HepG2 (cell line): ENCODE results near the gene TMEM116. TPM values are rescaled to one million over a fixed set of nuclear protein-coding genes. Genes with fewer than 3 reads are reported as not detected.

Source experiments
- ATAC-seq: fragments of 200-7000 bp; cut with Tn5 transposase; 3 replicates; pipeline ENCODE4 v1.9.1; 2020; ENCODE audit warnings: mild to moderate bottlenecking, moderate library complexity
- BruUV-seq: library from RNA; stranded (reverse); fragments of 400-500 nt; replicated peaks from 2 replicates; lab custom pipeline; 2021; lab: Mats Ljungman, UMichigan
- CTCF ChIA-PET: fragments of 300-600 bp; formaldehyde crosslinking; extraction: SDS; loops from one replicate; lab custom pipeline; 2021; ENCODE audit warnings: low total read pairs, inconsistent platforms, low intra/inter-chr PET ratio; lab: Yijun Ruan, JAX
- POLR2A ChIA-PET: fragments of 350-600 bp; sonication (Branson Sonifier 250); formaldehyde crosslinking; loops from one replicate; lab custom pipeline; 2020; ENCODE audit warnings: antibody characterized with exemption, inconsistent platforms; lab: Yijun Ruan, JAX
- DNase-seq: peaks from one replicate; pipeline ENCODE4 v3.0.0-alpha.2; 2015; ENCODE audit warnings: low spot score
- FAIRE-seq: peaks from 3 replicates; lab custom pipeline; 2011; peaks lifted over from hg19 to GRCh38; lab: Jason Lieb, UNC
- H2AFZ ChIP-seq: one replicate; pipeline ENCODE4 v1.6.1; 2011; ENCODE audit warnings: low read length, inconsistent platforms
- H3K27ac ChIP-seq: fragments of 300-600 bp; 3 replicates; pipeline ENCODE4 v1.8.0; 2011; ENCODE audit warnings: mixed run types, mild to moderate bottlenecking, mixed read lengths, low read length, inconsistent platforms; ENCODE audit not compliant: insufficient read depth; ENCODE audit errors: extremely low read length
- H3K27me3 ChIP-seq, 2 experiments: fragments of 200-600 bp in 1 of 2; 2 replicates in 1 of 2; 3 replicates in 1 of 2; pipeline versions ENCODE4 v1.6.0 to v1.8.0; 2011; ENCODE audit warnings: low read length in 2 of 2, mild to moderate bottlenecking in 2 of 2, moderate library complexity in 2 of 2, inconsistent platforms in 1 of 2; ENCODE audit not compliant: insufficient read depth in 2 of 2, control insufficient read depth in 1 of 2
- H3K36me3 ChIP-seq, 2 experiments: fragments of 200-600 bp in 1 of 2; replicated peaks in 1 of 2; 2 replicates in 1 of 2; 3 replicates in 1 of 2; pipeline versions ENCODE4 v1.5.1 to v1.8.0; 2011; ENCODE audit warnings: low read length in 2 of 2, inconsistent platforms in 1 of 2; ENCODE audit not compliant: insufficient read depth in 2 of 2, control insufficient read depth in 1 of 2
- H3K4me1 ChIP-seq: 2 replicates; pipeline ENCODE4 v1.5.1; 2012; ENCODE audit warnings: low read length, inconsistent platforms; ENCODE audit not compliant: insufficient read depth
- H3K4me2 ChIP-seq: 2 replicates; pipeline ENCODE4 v1.6.0; 2011; ENCODE audit warnings: low read depth, low read length, inconsistent platforms
- H3K4me3 ChIP-seq, 3 experiments: fragments of 200-600 bp in 1 of 3; sonication (generic), shearing (Covaris generic) in 1 of 3; replicated peaks in 1 of 3; 2 replicates each; pipeline ENCODE4 v1.5.1; 2011 to 2016; ENCODE audit warnings: low read length in 3 of 3, inconsistent platforms in 2 of 3, low read depth in 2 of 3, mild to moderate bottlenecking in 2 of 3, control low read depth in 1 of 3, mixed read lengths in 1 of 3; ENCODE audit not compliant: insufficient read depth in 1 of 3
- H3K79me2 ChIP-seq: one replicate; pipeline ENCODE4 v1.6.1; 2011; ENCODE audit warnings: low read length, inconsistent platforms; ENCODE audit not compliant: insufficient read depth
- H3K9ac ChIP-seq: 2 replicates; pipeline ENCODE4 v1.6.0; 2011; ENCODE audit warnings: mild to moderate bottlenecking, low read depth, low read length, inconsistent platforms; ENCODE audit not compliant: insufficient read depth
- H3K9me3 ChIP-seq: 2 replicates; pipeline ENCODE4 v1.5.1; 2012; ENCODE audit warnings: mild to moderate bottlenecking, low read length
- H4K20me1 ChIP-seq: 2 replicates; pipeline ENCODE4 v1.6.0; 2011; ENCODE audit warnings: inconsistent platforms, mild to moderate bottlenecking, low read length, moderate library complexity; ENCODE audit not compliant: insufficient read depth
- BORCS8-MEF2B ChIP-seq: sonication (generic); formaldehyde crosslinking; IDR thresholded peaks from 2 replicates; pipeline ENCODE4 v1.8.0; 2022; ENCODE audit warnings: mild to moderate bottlenecking, missing genetic modification reagents
- CEBPB ChIP-seq: IDR thresholded peaks from 2 replicates; pipeline ENCODE4 v1.6.1; 2011; ENCODE audit warnings: low read depth, low read length, improper control_type of control experiment, borderline replicate concordance
- CHD2 ChIP-seq: IDR thresholded peaks from 2 replicates; pipeline ENCODE4 v1.6.1; 2011; ENCODE audit warnings: low read depth, low read length, improper control_type of control experiment
- HCFC1 ChIP-seq: fragments of 150-350 bp; IDR thresholded peaks from 2 replicates; pipeline ENCODE4 v1.6.1; 2014; ENCODE audit warnings: low read depth, low read length
- MAFK ChIP-seq, 2 experiments: IDR thresholded peaks in 1 of 2; conservative IDR thresholded peaks in 1 of 2; 2 replicates each; pipeline ENCODE4 v1.6.1; 2011; ENCODE audit warnings: improper control_type of control experiment in 2 of 2, low read length in 2 of 2
- NFIC ChIP-seq: IDR thresholded peaks from 2 replicates; pipeline ENCODE4 v1.6.1; 2012; ENCODE audit warnings: mild to moderate bottlenecking, low read length, inconsistent platforms
- NR2C2 ChIP-seq: sonication (generic); formaldehyde crosslinking; IDR thresholded peaks from 2 replicates; pipeline ENCODE4 v1.4.0; 2020; ENCODE audit warnings: missing genetic modification reagents, mild to moderate bottlenecking, moderate library complexity, borderline replicate concordance
- SIN3B ChIP-seq: fragments of 150-350 bp; IDR thresholded peaks from 2 replicates; pipeline ENCODE4 v1.6.1; 2014; ENCODE audit warnings: low read length
- SP1 ChIP-seq, 2 experiments: fragments of 450-650 bp in 1 of 2; sonication (generic) in 1 of 2; formaldehyde crosslinking in 1 of 2; IDR thresholded peaks; 2 replicates each; pipeline versions ENCODE4 v1.4.0 to v1.6.1; 2016 to 2020; ENCODE audit warnings: missing genetic modification reagents in 1 of 2
- ZNF367 ChIP-seq: sonication (generic); formaldehyde crosslinking; IDR thresholded peaks from 2 replicates; pipeline ENCODE4 v1.4.0; 2020; ENCODE audit warnings: missing genetic modification reagents, borderline replicate concordance
- ZNF460 ChIP-seq: sonication (generic); formaldehyde crosslinking; IDR thresholded peaks from 2 replicates; pipeline ENCODE4 v1.5.1; 2020; ENCODE audit warnings: missing genetic modification reagents, mild to moderate bottlenecking, borderline replicate concordance
- ZNF468 ChIP-seq: sonication (generic); formaldehyde crosslinking; IDR thresholded peaks from 2 replicates; pipeline ENCODE4 v1.8.0; 2022; ENCODE audit warnings: mild to moderate bottlenecking, moderate library complexity, missing genetic modification reagents
- ZNF557 ChIP-seq: sonication (generic); formaldehyde crosslinking; IDR thresholded peaks from 2 replicates; pipeline ENCODE4 v1.4.0; 2020; ENCODE audit warnings: missing genetic modification reagents
- ZNF558 ChIP-seq: sonication (generic); formaldehyde crosslinking; IDR thresholded peaks from 2 replicates; pipeline ENCODE4 v1.9.0; 2022; ENCODE audit warnings: mild to moderate bottlenecking, missing genetic modification reagents, borderline replicate concordance
- WGBS: methylation state at CpG from one replicate; pipeline ENCODE4 v1.1.6; 2017; ENCODE audit warnings: low lambda C conversion rate; 5-methylcytosine and 5-hydroxymethylcytosine counted together
- in situ Hi-C: cut with HindIII; loops from 2 replicates; pipeline ENCODE4 v1.10.0; 2017; ENCODE audit warnings: low pct_unique_long_range_greater_than_20kb; ENCODE audit not compliant: extremely low pct_ligation_motif_present
- intact Hi-C: fragments of 100-400 bp; cut with micrococcal nuclease; formaldehyde crosslinking; loops from one replicate; pipeline ENCODE4 v1.10.0; 2022; ENCODE audit not compliant: unreplicated experiment
- polyA plus RNA-seq, 8 experiments: library from polyadenylated mRNA; depleted of rRNA in 3 of 8; stranded (reverse) in 7 of 8; unstranded in 1 of 8; fragments of >200 nt; fragmentation: Illumina TruSeq in 4 of 8; extraction: Trizol in 4 of 8; gene quantifications; 2 replicates each; pipeline versions ENCODE4 v1.2.1 to v1.2.3, GENCODE V29; 2011 to 2016; ENCODE audit warnings: low read depth in 4 of 8, missing spikeins in 1 of 8, mixed read lengths in 1 of 8; ENCODE audit not compliant: insufficient read depth in 1 of 8
- total RNA-seq, 5 experiments: library from RNA; depleted of rRNA; stranded (reverse); fragments of >200 nt; fragmentation: Illumina TruSeq; extraction: Trizol; gene quantifications; 2 replicates each; pipeline ENCODE4 v1.2.3, GENCODE V29; 2016; ENCODE audit warnings: low read depth in 1 of 5
- TF ChIP-seq, protein P1 (sequence below): sonication (generic); formaldehyde crosslinking; IDR thresholded peaks from 2 replicates; pipeline ENCODE4 v1.9.0; 2021; ENCODE audit warnings: mild to moderate bottlenecking, missing genetic modification reagents

Gene TMEM116
- total and polyA plus RNA-seq, 2 of the 13 experiments (the other 11 are each of a cell fraction or from before 2014, with no cell fraction given) = 14.0 to 17.8 TPM

DNA sequence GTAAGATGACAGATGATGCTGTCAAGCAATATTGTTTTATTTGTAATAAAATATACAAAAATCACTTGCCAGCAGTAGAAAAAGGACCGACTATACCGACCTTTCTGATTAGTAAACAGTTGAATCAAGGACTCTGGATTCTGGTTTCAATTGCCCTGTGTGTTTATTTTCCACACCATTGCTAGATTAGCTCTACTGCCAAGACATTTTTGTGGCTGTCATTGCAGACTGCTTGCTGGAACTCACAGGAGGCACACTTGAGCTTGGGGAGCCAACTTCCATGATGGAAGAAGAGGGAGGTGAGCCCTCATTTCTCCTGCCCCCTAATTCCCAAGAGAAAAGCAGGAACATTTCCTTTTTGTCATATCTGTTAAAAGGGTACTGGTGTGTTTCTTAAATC is 119.7 kb downstream of the TMEM116 start:
- peaks cover 6% of the 10 kb centered on the region for H3K4me1 ChIP-seq
- intact Hi-C loops (no loop called here), in situ Hi-C loops (no loop called here)
- CTCF ChIA-PET = no interaction called here
- H4K20me1 ChIP-seq = no peaks in the 10 kb centered on the region
- H3K79me2 ChIP-seq = no peaks in the 10 kb centered on the region
- H3K4me3 ChIP-seq = no peak overlapping the region
- WGBS = 95% methylated on average over 2 of the region's 2 CpGs
- no TSS peak for BruUV-seq
- no peaks in the 10 kb centered on the region for H3K27me3 ChIP-seq
- peaks cover 19 to 52% of the 10 kb centered on the region in 2 experiments for H3K36me3 ChIP-seq
- TF ChIP-seq HCFC1 (no peak), ZNF367 (CRISPR knock-in tag) (no peak), BORCS8-MEF2B (CRISPR knock-in tag) (no peak), CEBPB (no peak), CHD2 (no peak), NFIC (no peak), MAFK (conservative IDR thresholded peaks at IDR 0.05 in 1 of 2, IDR thresholded peaks at IDR 0.05 in 1 of 2; ENCODE audit: low read length in 2 of 2) (no peak), ZNF557 (CRISPR knock-in tag) (no peak), ZNF558 (no peak), SP1 (IDR thresholded peaks at IDR 0.05) (no peak), SP1 (CRISPR knock-in tag; IDR thresholded peaks at IDR 0.05) (no peak), NR2C2 (CRISPR knock-in tag) (no peak), SIN3B (no peak), ZNF468 (CRISPR knock-in tag) (no peak), ZNF460 (CRISPR knock-in tag) (no peak)
- TF ChIP-seq, protein P1, sequence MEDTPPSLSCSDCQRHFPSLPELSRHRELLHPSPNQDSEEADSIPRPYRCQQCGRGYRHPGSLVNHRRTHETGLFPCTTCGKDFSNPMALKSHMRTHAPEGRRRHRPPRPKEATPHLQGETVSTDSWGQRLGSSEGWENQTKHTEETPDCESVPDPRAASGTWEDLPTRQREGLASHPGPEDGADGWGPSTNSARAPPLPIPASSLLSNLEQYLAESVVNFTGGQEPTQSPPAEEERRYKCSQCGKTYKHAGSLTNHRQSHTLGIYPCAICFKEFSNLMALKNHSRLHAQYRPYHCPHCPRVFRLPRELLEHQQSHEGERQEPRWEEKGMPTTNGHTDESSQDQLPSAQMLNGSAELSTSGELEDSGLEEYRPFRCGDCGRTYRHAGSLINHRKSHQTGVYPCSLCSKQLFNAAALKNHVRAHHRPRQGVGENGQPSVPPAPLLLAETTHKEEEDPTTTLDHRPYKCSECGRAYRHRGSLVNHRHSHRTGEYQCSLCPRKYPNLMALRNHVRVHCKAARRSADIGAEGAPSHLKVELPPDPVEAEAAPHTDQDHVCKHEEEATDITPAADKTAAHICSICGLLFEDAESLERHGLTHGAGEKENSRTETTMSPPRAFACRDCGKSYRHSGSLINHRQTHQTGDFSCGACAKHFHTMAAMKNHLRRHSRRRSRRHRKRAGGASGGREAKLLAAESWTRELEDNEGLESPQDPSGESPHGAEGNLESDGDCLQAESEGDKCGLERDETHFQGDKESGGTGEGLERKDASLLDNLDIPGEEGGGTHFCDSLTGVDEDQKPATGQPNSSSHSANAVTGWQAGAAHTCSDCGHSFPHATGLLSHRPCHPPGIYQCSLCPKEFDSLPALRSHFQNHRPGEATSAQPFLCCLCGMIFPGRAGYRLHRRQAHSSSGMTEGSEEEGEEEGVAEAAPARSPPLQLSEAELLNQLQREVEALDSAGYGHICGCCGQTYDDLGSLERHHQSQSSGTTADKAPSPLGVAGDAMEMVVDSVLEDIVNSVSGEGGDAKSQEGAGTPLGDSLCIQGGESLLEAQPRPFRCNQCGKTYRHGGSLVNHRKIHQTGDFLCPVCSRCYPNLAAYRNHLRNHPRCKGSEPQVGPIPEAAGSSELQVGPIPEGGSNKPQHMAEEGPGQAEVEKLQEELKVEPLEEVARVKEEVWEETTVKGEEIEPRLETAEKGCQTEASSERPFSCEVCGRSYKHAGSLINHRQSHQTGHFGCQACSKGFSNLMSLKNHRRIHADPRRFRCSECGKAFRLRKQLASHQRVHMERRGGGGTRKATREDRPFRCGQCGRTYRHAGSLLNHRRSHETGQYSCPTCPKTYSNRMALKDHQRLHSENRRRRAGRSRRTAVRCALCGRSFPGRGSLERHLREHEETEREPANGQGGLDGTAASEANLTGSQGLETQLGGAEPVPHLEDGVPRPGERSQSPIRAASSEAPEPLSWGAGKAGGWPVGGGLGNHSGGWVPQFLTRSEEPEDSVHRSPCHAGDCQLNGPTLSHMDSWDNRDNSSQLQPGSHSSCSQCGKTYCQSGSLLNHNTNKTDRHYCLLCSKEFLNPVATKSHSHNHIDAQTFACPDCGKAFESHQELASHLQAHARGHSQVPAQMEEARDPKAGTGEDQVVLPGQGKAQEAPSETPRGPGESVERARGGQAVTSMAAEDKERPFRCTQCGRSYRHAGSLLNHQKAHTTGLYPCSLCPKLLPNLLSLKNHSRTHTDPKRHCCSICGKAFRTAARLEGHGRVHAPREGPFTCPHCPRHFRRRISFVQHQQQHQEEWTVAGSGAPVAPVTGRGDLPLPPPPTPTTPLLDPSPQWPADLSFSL (CRISPR knock-in tag) = no peak
- no peak overlapping the region for H2AFZ ChIP-seq
- H3K4me2 ChIP-seq = no peak overlapping the region
- no peak overlapping the region for H3K27ac ChIP-seq
- ATAC-seq = no peak
- DNase-seq = no peak
- no peaks in the 10 kb centered on the region for H3K9me3 ChIP-seq
- POLR2A ChIA-PET = no interaction called here
- no peak for FAIRE-seq
- no peak overlapping the region for H3K9ac ChIP-seq
